GM19240 (cell line): ENCODE results near the gene ATP9B.
"Not testable (repeated sequence)": the region's sequence is repeated elsewhere in the genome, so short reads cannot be mapped to it uniquely, and the experiment has no call there.

Experiments used
- DNase-seq: peaks from one replicate; pipeline ENCODE4 v3.0.0; 2011; ENCODE audit warnings: low spot score; ENCODE audit not compliant: insufficient read length

The ATP9B gene

GRCh38 chr18:79283929-79284328 is 214.7 kb downstream of the ATP9B start:
- DNase-seq = no peak

GRCh38 chr18:79285191-79285590 is 216.0 kb downstream of the ATP9B start:
- not testable (repeated sequence) for DNase-seq

GRCh38 chr18:79290409-79290808 is 221.2 kb downstream of the ATP9B start:
- not testable (repeated sequence) for DNase-seq

- no peak for DNase-seq
Observed at GRCh38 chr18:79290876-79291275, 221.7 kb downstream of the ATP9B start.

GRCh38 chr18:79294235-79294634 is 225.0 kb downstream of the ATP9B start:
- DNase-seq = no peak

GRCh38 chr18:79299272-79299671 is 230.1 kb downstream of the ATP9B start:
- no peak for DNase-seq

GRCh38 chr18:79299711-79300110 is 230.5 kb downstream of the ATP9B start:
- no peak for DNase-seq

- no peak for DNase-seq
Observed at GRCh38 chr18:79300413-79300812, 231.2 kb downstream of the ATP9B start.

GRCh38 chr18:79302120-79302519 is 232.9 kb downstream of the ATP9B start:
- DNase-seq = no peak

- no peak for DNase-seq
Observed at GRCh38 chr18:79305911-79306310, 236.7 kb downstream of the ATP9B start.

GRCh38 chr18:79309614-79310358 is 240.6 kb downstream of the ATP9B start:
- DNase-seq = no peak

- DNase-seq = no peak
Observed at GRCh38 chr18:79314838-79315388, 245.7 kb downstream of the ATP9B start.

- DNase-seq = no peak
Observed at GRCh38 chr18:79315596-79315995, 246.4 kb downstream of the ATP9B start.

GRCh38 chr18:79317703-79318102 is 248.5 kb downstream of the ATP9B start:
- DNase-seq = no peak

- DNase-seq = no peak
Observed at GRCh38 chr18:79318142-79318673, 249.0 kb downstream of the ATP9B start.

- no peak for DNase-seq
Observed at GRCh38 chr18:79320216-79320850, 251.1 kb downstream of the ATP9B start.

GRCh38 chr18:79321625-79322405 is 252.6 kb downstream of the ATP9B start:
- no peak for DNase-seq

- no peak for DNase-seq
Observed at GRCh38 chr18:79322441-79322840, 253.2 kb downstream of the ATP9B start.

- DNase-seq = no peak
Observed at GRCh38 chr18:79323471-79323870, 254.3 kb downstream of the ATP9B start.

- DNase-seq = no peak
Observed at GRCh38 chr18:79326413-79327198, 257.4 kb downstream of the ATP9B start.

GRCh38 chr18:79327199-79327721 is 258.1 kb downstream of the ATP9B start:
- no peak for DNase-seq
